ENCODE results near the gene HTR6.

Gene HTR6

GRCh38 chr1:19728413-19729145, 63.9 kb downstream of the HTR6 start:
- Histone ChIP-seq H3F3A (ENCODE audit: insufficient read depth, low read length) (no peaks in the 10 kb centered on the region), H3K4me2 (ENCODE audit: low read depth, low read length) (no peak overlapping the region), H3K4me1 (ENCODE audit: low read length) (no peaks in the 10 kb centered on the region), H3K9me2 (replicated peaks; ENCODE audit: insufficient read depth, low read length) (no peaks in the 10 kb centered on the region), H3K9ac (ENCODE audit: low read length) (no peak overlapping the region), H3K27ac (ENCODE audit: low read length) (no peak overlapping the region), H2AFZ (ENCODE audit: low read length) (no peak overlapping the region), H3K27me3 (replicated peaks; ENCODE audit: insufficient read depth, low read length) (no peaks in the 10 kb centered on the region), H3K79me2 (ENCODE audit: low read length) (no peaks in the 10 kb centered on the region), H3K9me3 (replicated peaks; ENCODE audit: insufficient read depth, low read length) (no peaks in the 10 kb centered on the region), H4K20me1 (ENCODE audit: insufficient read depth, low read length) (no peaks in the 10 kb centered on the region), H3K4me3 (ENCODE audit: low read length) (no peak overlapping the region), H3K36me3 (replicated peaks; ENCODE audit: insufficient read depth, low read length) (no peaks in the 10 kb centered on the region)
- no peak for TF ChIP-seq EZH2 (optimal IDR thresholded peaks at IDR 0.05; ENCODE audit: low read depth, low read length)
- no peak for TF ChIP-seq CTCF (IDR thresholded peaks at IDR 0.05; ENCODE audit: low read length)
- no peak for DNase-seq

- no peak overlapping the region for H3K27ac ChIP-seq (ENCODE audit: low read length)
- no peaks in the 10 kb centered on the region for H3K79me2 ChIP-seq (ENCODE audit: low read length)
- no peak overlapping the region for H2AFZ ChIP-seq (ENCODE audit: low read length)
- H4K20me1 ChIP-seq (ENCODE audit: insufficient read depth, low read length): no peaks in the 10 kb centered on the region
- no peak overlapping the region for H3K4me3 ChIP-seq (ENCODE audit: low read length)
- no peaks in the 10 kb centered on the region for H3K9me3 ChIP-seq (replicated peaks; ENCODE audit: insufficient read depth, low read length)
- H3K4me2 ChIP-seq (ENCODE audit: low read depth, low read length): no peak overlapping the region
- H3K4me1 ChIP-seq (ENCODE audit: low read length): no peaks in the 10 kb centered on the region
- TF ChIP-seq CTCF (IDR thresholded peaks at IDR 0.05; ENCODE audit: low read length): no peak
- TF ChIP-seq EZH2phosphoT487 (IDR thresholded peaks at IDR 0.05; ENCODE audit: low read length): no peak
- no peak for TF ChIP-seq EZH2 (optimal IDR thresholded peaks at IDR 0.05; ENCODE audit: low read depth, low read length)
- DNase-seq: no peak
- no peaks in the 10 kb centered on the region for H3K9me2 ChIP-seq (replicated peaks; ENCODE audit: insufficient read depth, low read length)
- H3K36me3 ChIP-seq (replicated peaks; ENCODE audit: insufficient read depth, low read length): no peaks in the 10 kb centered on the region
- H3K9ac ChIP-seq (ENCODE audit: low read length): no peak overlapping the region
- H3F3A ChIP-seq (ENCODE audit: insufficient read depth, low read length): no peaks in the 10 kb centered on the region
- no peaks in the 10 kb centered on the region for H3K27me3 ChIP-seq (replicated peaks; ENCODE audit: insufficient read depth, low read length)
Measured at GRCh38 chr1:19730232-19730631, 65.6 kb downstream of the HTR6 start.

All from MM.1S (cell line).